ENCODE results near the gene STK10.

DNA sequence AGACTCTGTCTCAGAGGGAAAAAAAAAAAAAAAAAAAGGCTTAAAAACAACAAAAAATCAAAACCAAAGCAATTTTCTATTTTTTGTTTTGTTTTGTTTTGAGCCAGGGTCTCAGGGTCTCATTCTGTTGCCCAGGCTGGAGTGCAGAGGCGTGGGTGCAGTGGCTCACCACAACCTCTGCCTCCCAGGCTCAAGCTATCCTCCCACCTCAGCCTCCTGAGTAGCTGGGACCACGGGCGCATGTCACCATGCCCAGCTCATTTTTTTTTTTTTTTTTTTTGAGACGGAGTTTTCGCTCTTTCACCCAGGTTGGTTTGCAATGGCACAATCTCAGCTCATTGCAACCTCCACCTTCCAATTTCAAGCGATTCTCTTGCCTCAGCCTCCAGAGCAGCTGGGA, 5.7 kb downstream of the STK10 start:
- no peak for TF ChIP-seq EP300 (IDR thresholded peaks at IDR 0.05)
- TF ChIP-seq POLR2A (IDR thresholded peaks at IDR 0.05), result no peak
